GM12878 (cell line): Measurements from ENCODE around the gene F2RL1. TPM values are rescaled to one million over a fixed set of nuclear protein-coding genes. Genes with fewer than 3 reads are reported as not detected.

Experiments
- ATAC-seq: fragments of 200-7000 bp; cut with Tn5 transposase; 3 replicates; pipeline ENCODE4 v1.9.1; 2020; ENCODE audit warnings: mild to moderate bottlenecking, moderate library complexity
- BruUV-seq: library from RNA; stranded (reverse); fragments of 400-500 nt; replicated peaks from 2 replicates; lab custom pipeline; 2021; lab: Mats Ljungman, UMichigan
- CTCF ChIA-PET: fragments of 300-600 bp; sonication (Branson Sonifier 250); formaldehyde crosslinking; extraction: SDS; loops from one replicate; lab custom pipeline; 2021; ENCODE audit warnings: inconsistent platforms; lab: Yijun Ruan, JAX
- POLR2A ChIA-PET: fragments of 350-600 bp; formaldehyde crosslinking; extraction: SDS; loops from one replicate; lab custom pipeline; 2021; ENCODE audit warnings: inconsistent platforms; lab: Charles Lee
- RAD21 ChIA-PET: fragments of 300-600 bp; sonication (Branson Sonifier 250); formaldehyde crosslinking; loops from one replicate; lab custom pipeline; 2023; ENCODE audit warnings: antibody characterized with exemption; ENCODE audit not compliant: unreplicated experiment; lab: Charles Lee
- SMC1A ChIA-PET: fragments of 300-600 bp; sonication (Branson Sonifier 250); formaldehyde crosslinking; loops from one replicate; lab custom pipeline; 2023; ENCODE audit not compliant: unreplicated experiment, uncharacterized antibody; lab: Charles Lee
- DNase-seq: peaks from one replicate; pipeline ENCODE4 v3.0.0-alpha.2; 2011; ENCODE audit warnings: low read depth, low spot score
- FAIRE-seq: peaks from 3 replicates; lab custom pipeline; 2011; peaks lifted over from hg19 to GRCh38; lab: Jason Lieb, UNC
- H2AFZ ChIP-seq: 2 replicates; pipeline ENCODE4 v1.6.0; 2011; ENCODE audit warnings: low read depth, low read length, control low read depth; ENCODE audit not compliant: control insufficient read depth
- H3K27ac ChIP-seq: 2 replicates; pipeline ENCODE4 v1.5.1; 2011; ENCODE audit warnings: control low read depth; ENCODE audit not compliant: control insufficient read depth, insufficient read depth
- H3K27me3 ChIP-seq, 2 experiments: replicated peaks in 1 of 2; 2 replicates each; pipeline versions ENCODE4 v1.6.0 to v1.6.1; 2011; ENCODE audit warnings: low read length in 1 of 2; ENCODE audit not compliant: control insufficient read depth in 2 of 2, insufficient read depth in 2 of 2
- H3K36me3 ChIP-seq, 2 experiments: 2 replicates each; pipeline ENCODE4 v1.5.1; 2011; ENCODE audit warnings: low read length in 1 of 2; ENCODE audit not compliant: control insufficient read depth in 2 of 2, insufficient read depth in 2 of 2
- H3K4me1 ChIP-seq: 2 replicates; pipeline ENCODE4 v1.6.1; 2011; ENCODE audit warnings: mild to moderate bottlenecking, low read length, moderate library complexity, mixed read lengths; ENCODE audit not compliant: control insufficient read depth, insufficient read depth
- H3K4me2 ChIP-seq: 2 replicates; pipeline ENCODE4 v1.6.0; 2011; ENCODE audit warnings: control low read depth; ENCODE audit not compliant: control insufficient read depth, insufficient read depth
- H3K4me3 ChIP-seq: fragments of 200-600 bp; sonication (generic); 2 replicates; pipeline ENCODE4 v1.5.1; 2016
- H3K79me2 ChIP-seq: 2 replicates; pipeline ENCODE4 v1.6.0; 2011; ENCODE audit warnings: low read length; ENCODE audit not compliant: control insufficient read depth, insufficient read depth
- H3K9ac ChIP-seq: 2 replicates; pipeline ENCODE4 v1.8.0; 2011; ENCODE audit warnings: low read length, control low read depth, mixed read lengths; ENCODE audit not compliant: control insufficient read depth, insufficient read depth
- H3K9me3 ChIP-seq: replicated peaks from 3 replicates; pipeline ENCODE4 v1.5.1; 2011; ENCODE audit warnings: mild to moderate bottlenecking, low read length; ENCODE audit not compliant: control insufficient read depth, insufficient read depth
- H4K20me1 ChIP-seq: 2 replicates; pipeline ENCODE4 v1.6.0; 2011; ENCODE audit not compliant: control insufficient read depth, insufficient read depth
- CEBPB ChIP-seq, 2 experiments: fragments of 150-350 bp in 1 of 2; IDR thresholded peaks; 2 replicates each; pipeline ENCODE4 v1.6.1; 2012 to 2014; ENCODE audit warnings: low read depth in 2 of 2, low read length in 2 of 2, borderline replicate concordance in 1 of 2, inconsistent platforms in 1 of 2
- EED ChIP-seq: sonication (generic); IDR thresholded peaks from 2 replicates; pipeline ENCODE4 v1.6.1; 2016; ENCODE audit warnings: antibody characterized with exemption, low read depth
- ESRRA ChIP-seq: IDR thresholded peaks from 2 replicates; pipeline ENCODE4 v1.6.1; 2012; ENCODE audit warnings: mild to moderate bottlenecking, low read length, improper control_type of control experiment
- GABPA ChIP-seq: IDR thresholded peaks from 2 replicates; pipeline ENCODE4 v1.6.1; 2014; ENCODE audit warnings: antibody characterized with exemption, low read depth, mild to moderate bottlenecking, inconsistent platforms
- MEF2A ChIP-seq: IDR thresholded peaks from 2 replicates; pipeline ENCODE4 v1.6.1; 2011; ENCODE audit warnings: low read depth, mild to moderate bottlenecking, low read length, moderate library complexity; ENCODE audit not compliant: insufficient read depth
- MTA3 ChIP-seq: IDR thresholded peaks from 2 replicates; pipeline ENCODE4 v1.6.1; 2012; ENCODE audit warnings: low read length, inconsistent platforms, borderline replicate concordance
- MXI1 ChIP-seq: fragments of 150-350 bp; IDR thresholded peaks from 2 replicates; pipeline ENCODE4 v1.6.1; 2011; ENCODE audit warnings: low read depth, mild to moderate bottlenecking, inconsistent platforms, low read length, improper control_type of control experiment
- POLR2AphosphoS5 ChIP-seq: IDR thresholded peaks from 2 replicates; pipeline ENCODE4 v1.6.1; 2011; ENCODE audit warnings: mild to moderate bottlenecking, low read length, inconsistent platforms
- ZNF622 ChIP-seq: fragments of 450-650 bp; IDR thresholded peaks from 2 replicates; pipeline ENCODE4 v1.6.1; 2017; ENCODE audit warnings: mild to moderate bottlenecking, inconsistent platforms
- ZSCAN29 ChIP-seq: fragments of 450-650 bp; IDR thresholded peaks from 2 replicates; pipeline ENCODE4 v1.6.1; 2017; ENCODE audit warnings: mild to moderate bottlenecking, moderate library complexity
- WGBS: methylation state at CpG from one replicate; pipeline ENCODE4 v1.1.6; 2016; ENCODE audit warnings: low lambda C conversion rate; ENCODE audit not compliant: insufficient replicate concordance, insufficient coverage; ENCODE audit errors: missing lambda C conversion rate; 5-methylcytosine and 5-hydroxymethylcytosine counted together
- in situ Hi-C: fragments of 300-500 bp; cut with MboI; formaldehyde crosslinking; loops from 9 replicates; pipeline ENCODE4 v1.14.3; 2018; ENCODE audit warnings: mixed read lengths
- intact Hi-C: fragments of 100-400 bp; cut with micrococcal nuclease; formaldehyde crosslinking; loops from one replicate; pipeline ENCODE4 v1.14.2; 2022; ENCODE audit not compliant: unreplicated experiment
- polyA plus RNA-seq, 11 experiments: library from polyadenylated mRNA; depleted of rRNA in 4 of 11; unstranded in 6 of 11; stranded (reverse) in 5 of 11; fragments of >200 nt; fragmentation: Nextera tagmentation in 4 of 11; fragmentation: Illumina TruSeq in 1 of 11; extraction: Ambion mirVana in 4 of 11; extraction: Trizol in 1 of 11; gene quantifications; 1 replicate in 1 of 11; 2 replicates in 10 of 11; pipeline versions ENCODE4 v1.2.1 to v1.2.3, GENCODE V29; 2011 to 2016; ENCODE audit warnings: inconsistent platforms in 2 of 11, missing spikeins in 2 of 11, low read depth in 1 of 11
- total RNA-seq, 4 experiments: library from RNA; depleted of rRNA in 3 of 4; stranded (reverse); fragments of >200 nt in 3 of 4; fragmentation: Illumina TruSeq in 1 of 4; extraction: Trizol in 1 of 4; gene quantifications; 2 replicates each; pipeline versions ENCODE4 v1.2.1 to v1.2.3, GENCODE V29; 2013 to 2021
- TF ChIP-seq, protein P1 (sequence below): fragments of 450-650 bp; formaldehyde crosslinking; IDR thresholded peaks from 2 replicates; pipeline ENCODE4 v1.4.0; 2020; ENCODE audit warnings: mild to moderate bottlenecking, moderate library complexity
- TF ChIP-seq, protein P2 (sequence below): fragments of 450-650 bp; IDR thresholded peaks from 2 replicates; pipeline ENCODE4 v1.6.1; 2014; ENCODE audit warnings: mild to moderate bottlenecking

The F2RL1 gene
- total and polyA plus RNA-seq, 10 of the 15 experiments (the other 5 are each of a cell fraction or from before 2014, with no cell fraction given): 0.04 to 0.10 TPM; not detected in 8

DNA sequence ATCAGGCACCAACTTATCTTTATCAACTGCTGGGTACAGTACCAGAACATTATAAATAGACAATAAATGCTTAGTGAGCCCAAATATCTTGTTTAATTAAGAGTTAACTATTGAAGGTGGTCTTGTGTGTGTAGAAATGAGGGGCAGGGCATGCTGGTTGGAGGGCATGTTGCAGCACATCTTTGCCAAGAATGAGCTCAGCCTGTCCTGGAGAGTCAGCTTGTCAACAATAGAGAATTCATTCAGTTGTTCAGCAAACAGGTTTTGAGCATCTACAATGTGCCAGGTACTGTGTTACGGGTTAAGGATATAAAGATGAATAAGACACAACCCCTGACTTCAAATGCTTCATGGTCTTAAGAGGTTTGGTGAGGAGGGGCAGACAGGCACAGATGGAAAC is 19.2 kb upstream of the F2RL1 start (continued):
- TF ChIP-seq, protein P1, sequence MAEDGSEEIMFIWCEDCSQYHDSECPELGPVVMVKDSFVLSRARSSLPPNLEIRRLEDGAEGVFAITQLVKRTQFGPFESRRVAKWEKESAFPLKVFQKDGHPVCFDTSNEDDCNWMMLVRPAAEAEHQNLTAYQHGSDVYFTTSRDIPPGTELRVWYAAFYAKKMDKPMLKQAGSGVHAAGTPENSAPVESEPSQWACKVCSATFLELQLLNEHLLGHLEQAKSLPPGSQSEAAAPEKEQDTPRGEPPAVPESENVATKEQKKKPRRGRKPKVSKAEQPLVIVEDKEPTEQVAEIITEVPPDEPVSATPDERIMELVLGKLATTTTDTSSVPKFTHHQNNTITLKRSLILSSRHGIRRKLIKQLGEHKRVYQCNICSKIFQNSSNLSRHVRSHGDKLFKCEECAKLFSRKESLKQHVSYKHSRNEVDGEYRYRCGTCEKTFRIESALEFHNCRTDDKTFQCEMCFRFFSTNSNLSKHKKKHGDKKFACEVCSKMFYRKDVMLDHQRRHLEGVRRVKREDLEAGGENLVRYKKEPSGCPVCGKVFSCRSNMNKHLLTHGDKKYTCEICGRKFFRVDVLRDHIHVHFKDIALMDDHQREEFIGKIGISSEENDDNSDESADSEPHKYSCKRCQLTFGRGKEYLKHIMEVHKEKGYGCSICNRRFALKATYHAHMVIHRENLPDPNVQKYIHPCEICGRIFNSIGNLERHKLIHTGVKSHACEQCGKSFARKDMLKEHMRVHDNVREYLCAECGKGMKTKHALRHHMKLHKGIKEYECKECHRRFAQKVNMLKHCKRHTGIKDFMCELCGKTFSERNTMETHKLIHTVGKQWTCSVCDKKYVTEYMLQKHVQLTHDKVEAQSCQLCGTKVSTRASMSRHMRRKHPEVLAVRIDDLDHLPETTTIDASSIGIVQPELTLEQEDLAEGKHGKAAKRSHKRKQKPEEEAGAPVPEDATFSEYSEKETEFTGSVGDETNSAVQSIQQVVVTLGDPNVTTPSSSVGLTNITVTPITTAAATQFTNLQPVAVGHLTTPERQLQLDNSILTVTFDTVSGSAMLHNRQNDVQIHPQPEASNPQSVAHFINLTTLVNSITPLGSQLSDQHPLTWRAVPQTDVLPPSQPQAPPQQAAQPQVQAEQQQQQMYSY (CRISPR knock-in tag): no peak
- TF ChIP-seq CEBPB (IDR thresholded peaks at IDR 0.05; ENCODE audit: borderline replicate concordance in 1 of 2, low read depth in 2 of 2, low read length in 2 of 2): no peak
- TF ChIP-seq GABPA: no peak
- TF ChIP-seq, protein P2, sequence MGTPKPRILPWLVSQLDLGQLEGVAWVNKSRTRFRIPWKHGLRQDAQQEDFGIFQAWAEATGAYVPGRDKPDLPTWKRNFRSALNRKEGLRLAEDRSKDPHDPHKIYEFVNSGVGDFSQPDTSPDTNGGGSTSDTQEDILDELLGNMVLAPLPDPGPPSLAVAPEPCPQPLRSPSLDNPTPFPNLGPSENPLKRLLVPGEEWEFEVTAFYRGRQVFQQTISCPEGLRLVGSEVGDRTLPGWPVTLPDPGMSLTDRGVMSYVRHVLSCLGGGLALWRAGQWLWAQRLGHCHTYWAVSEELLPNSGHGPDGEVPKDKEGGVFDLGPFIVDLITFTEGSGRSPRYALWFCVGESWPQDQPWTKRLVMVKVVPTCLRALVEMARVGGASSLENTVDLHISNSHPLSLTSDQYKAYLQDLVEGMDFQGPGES: no peak

DNA sequence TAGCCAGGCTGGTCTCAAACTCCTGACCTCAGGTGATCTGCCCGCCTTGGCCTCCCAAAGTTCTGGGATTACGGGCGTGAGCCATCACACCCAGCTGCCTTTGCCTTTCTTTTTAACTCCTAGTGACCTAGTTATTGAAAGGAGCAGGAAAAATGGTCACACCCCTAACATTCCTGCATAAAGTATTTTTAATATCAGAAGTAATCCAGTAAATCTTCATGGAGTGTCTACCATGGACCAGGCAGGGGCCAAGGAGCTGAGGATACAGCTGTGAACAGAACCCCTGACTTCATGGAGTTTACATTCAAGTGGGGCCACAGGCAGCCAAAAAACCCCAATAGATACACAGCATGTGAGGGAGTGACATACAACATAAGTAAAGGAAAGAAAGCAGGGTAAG is 18.3 kb upstream of the F2RL1 start:
- in situ Hi-C loops: no loop called here

More for the DNA sequence above, 18.3 kb upstream of the F2RL1 start:
- H3K79me2 ChIP-seq: no peaks in the 10 kb centered on the region
- H3K4me3 ChIP-seq: no peak overlapping the region
- H3K9ac ChIP-seq: no peak overlapping the region
- H3K27me3 ChIP-seq: no peaks in the 10 kb centered on the region; a peak in 1 of 4 replicates
- H3K4me2 ChIP-seq: no peak overlapping the region
- WGBS: 35% methylated on average over 3 of the region's 3 CpGs
- H2AFZ ChIP-seq: no peak overlapping the region
- no peaks in the 10 kb centered on the region for H3K4me1 ChIP-seq
- DNase-seq (no peak), FAIRE-seq (no peak), ATAC-seq (no peak)
- ChIA-PET CTCF (interaction anchor here (0.9 to 1.3 kb wide), 2 partner anchors 9 to 26 kb away, joined by 3 to 4 read pairs; no protein-coding TSS in a partner anchor), SMC1A (no interaction called here), POLR2A (no interaction called here), RAD21 (no interaction called here)
- H4K20me1 ChIP-seq: no peaks in the 10 kb centered on the region
- no peak overlapping the region for H3K27ac ChIP-seq
- no peaks in the 10 kb centered on the region for H3K36me3 ChIP-seq
- intact Hi-C loops: no loop called here
- H3K9me3 ChIP-seq: no peaks in the 10 kb centered on the region
- TF ChIP-seq POLR2AphosphoS5 (no peak), ESRRA (no peak), MTA3 (no peak), ZSCAN29 (no peak), MXI1 (no peak), ZNF622 (no peak), MEF2A (no peak), EED (no peak)
- BruUV-seq: no TSS peak
